Measurements from ENCODE around the gene AKR7A2. TPM values are rescaled to one million over a fixed set of nuclear protein-coding genes. Genes with fewer than 3 reads are reported as not detected.

AKR7A2 gene
- total RNA-seq = 49.7 and 67.5 TPM in 2 replicates

GRCh38 chr1:19311931-19312781, at the start of gene AKR7A2, which contains the start of gene SLC66A1:
AKR7A2 (minus strand) TSS chr1:19312144; CDS start chr1:19312124, 20 bp downstream.
SLC66A1 (plus strand) TSS chr1:19312326; CDS start chr1:19317678, 5,352 bp downstream.
- DNase-seq (ENCODE audit: low read depth in 2 of 2) = peak; percentile 79 to 94

- no peak for DNase-seq (ENCODE audit: low read depth in 2 of 2)
Measured at GRCh38 chr1:19360843-19361610, 49.1 kb upstream of the AKR7A2 start.

GRCh38 chr1:19360432-19360831, 48.5 kb upstream of the AKR7A2 start:
- no peak for DNase-seq (ENCODE audit: low read depth in 2 of 2)

GRCh38 chr1:19360016-19360415, 48.1 kb upstream of the AKR7A2 start:
- peak in 1 of 2 donors; percentile 65 for DNase-seq (ENCODE audit: low read depth in 2 of 2)

- no peak for DNase-seq (ENCODE audit: low read depth in 2 of 2)
Measured at GRCh38 chr1:19359357-19359756, 47.4 kb upstream of the AKR7A2 start.

GRCh38 chr1:19358710-19359109, 46.8 kb upstream of the AKR7A2 start:
- no peak for DNase-seq (ENCODE audit: low read depth in 2 of 2)

- no peak for DNase-seq (ENCODE audit: low read depth in 2 of 2)
Measured at GRCh38 chr1:19357299-19357986, 45.5 kb upstream of the AKR7A2 start.

- no peak for DNase-seq (ENCODE audit: low read depth in 2 of 2)
Measured at GRCh38 chr1:19356266-19356665, 44.3 kb upstream of the AKR7A2 start.

GRCh38 chr1:19354531-19354981, 42.6 kb upstream of the AKR7A2 start:
- peak in 1 of 2 donors; percentile 55 for DNase-seq (ENCODE audit: low read depth in 2 of 2)

- no peak for DNase-seq (ENCODE audit: low read depth in 2 of 2)
Measured at GRCh38 chr1:19353596-19353995, 41.7 kb upstream of the AKR7A2 start.

GRCh38 chr1:19352839-19353238, 40.9 kb upstream of the AKR7A2 start:
- no peak for DNase-seq (ENCODE audit: low read depth in 2 of 2)

GRCh38 chr1:19351873-19352272, 39.9 kb upstream of the AKR7A2 start:
- no peak for DNase-seq (ENCODE audit: low read depth in 2 of 2)

- DNase-seq (ENCODE audit: low read depth in 2 of 2) = no peak
Measured at GRCh38 chr1:19350566-19350965, 38.6 kb upstream of the AKR7A2 start.

GRCh38 chr1:19349999-19350398, 38.1 kb upstream of the AKR7A2 start:
- DNase-seq (ENCODE audit: low read depth in 2 of 2) = no peak

GRCh38 chr1:19348441-19349198, 36.7 kb upstream of the AKR7A2 start:
- no peak for DNase-seq (ENCODE audit: low read depth in 2 of 2)

- DNase-seq (ENCODE audit: low read depth in 2 of 2) = no peak
Measured at GRCh38 chr1:19347533-19348172, 35.7 kb upstream of the AKR7A2 start.

GRCh38 chr1:19346026-19346425, 34.1 kb upstream of the AKR7A2 start:
- no peak for DNase-seq (ENCODE audit: low read depth in 2 of 2)

- DNase-seq (ENCODE audit: low read depth in 2 of 2) = no peak
Measured at GRCh38 chr1:19345391-19345790, 33.4 kb upstream of the AKR7A2 start.

GRCh38 chr1:19344831-19345230, 32.9 kb upstream of the AKR7A2 start:
- DNase-seq (ENCODE audit: low read depth in 2 of 2) = no peak

GRCh38 chr1:19344372-19344810, 32.4 kb upstream of the AKR7A2 start:
- peak; percentile 27 to 54 for DNase-seq (ENCODE audit: low read depth in 2 of 2)

Measured in dermis microvascular lymphatic vessel endothelial cell (primary cell).